NCI-H1105 (cell line): ENCODE results near the gene DNAJB14.

Experiments
- DNase-seq: peaks from one replicate; lab custom pipeline; 2025; lab: John Stamatoyannopoulos, UW

Gene DNAJB14

DNA sequence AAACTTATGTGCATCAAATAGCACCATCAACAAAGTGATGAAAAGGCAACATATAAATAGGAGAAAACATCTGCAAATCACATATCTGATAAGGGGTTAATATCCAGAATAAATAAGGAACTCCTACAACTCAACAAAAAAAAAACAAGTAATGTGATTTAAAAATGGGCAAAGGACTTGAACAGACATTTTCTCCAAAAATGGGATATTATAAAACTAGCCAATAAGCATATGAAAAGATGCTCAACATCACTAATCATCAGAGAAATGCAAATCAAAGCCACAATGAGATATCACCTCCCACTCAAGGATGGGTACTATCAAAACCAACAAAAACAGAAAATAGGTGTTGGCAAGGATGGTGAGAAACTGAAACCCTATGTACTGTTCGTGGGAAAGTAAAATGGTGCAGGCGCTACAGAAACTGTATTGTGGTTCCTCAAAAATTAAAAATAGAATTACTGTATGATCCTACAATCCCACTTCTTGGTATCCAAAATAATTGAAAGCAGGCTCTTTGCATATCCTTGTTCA is 2.4 kb downstream of the DNAJB14 start:
- no peak for DNase-seq

DNA sequence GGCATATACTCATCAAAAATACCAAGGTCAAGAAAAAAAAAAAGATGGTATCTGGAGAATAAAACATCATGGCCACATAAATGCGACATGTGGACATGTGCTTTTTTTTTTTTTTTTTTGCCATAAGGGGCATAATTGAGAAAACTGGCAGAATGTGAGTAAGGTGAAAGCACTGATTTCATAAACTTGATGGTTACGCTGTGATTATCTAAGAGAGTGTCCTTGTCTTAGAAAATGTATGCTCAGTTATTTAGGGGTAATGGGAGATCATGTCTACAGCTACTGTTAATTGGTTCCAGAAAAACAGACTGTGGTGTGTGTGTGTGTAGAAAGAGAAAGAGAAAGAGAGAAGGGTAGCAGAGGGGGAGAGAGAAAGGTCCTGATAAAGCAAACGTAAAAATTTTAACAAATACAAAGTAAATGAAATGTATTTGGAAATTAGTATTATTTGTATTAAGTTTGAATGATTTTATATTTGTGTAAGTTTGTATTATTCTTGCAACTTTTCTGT is 8.1 kb downstream of the DNAJB14 start:
- DNase-seq, result no peak

DNA sequence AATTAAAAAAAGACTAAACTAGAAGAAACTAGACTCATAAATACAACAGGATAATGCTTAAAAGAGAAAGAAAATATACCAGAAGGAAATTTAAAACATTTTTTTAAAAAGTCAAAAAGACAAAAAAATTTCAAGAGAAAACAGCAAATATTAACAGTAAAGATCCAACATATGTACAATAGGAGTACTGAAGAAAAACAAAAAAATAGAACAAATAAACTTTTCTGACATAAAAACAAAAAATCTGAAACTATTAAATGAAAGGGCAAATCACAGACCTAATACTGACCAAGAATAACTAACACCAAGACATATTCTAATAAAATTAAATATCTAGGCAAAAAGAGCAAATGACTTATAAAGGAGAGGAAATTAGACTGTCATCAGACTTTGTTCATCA is 11.5 kb downstream of the DNAJB14 start:
- DNase-seq, result no peak

DNA sequence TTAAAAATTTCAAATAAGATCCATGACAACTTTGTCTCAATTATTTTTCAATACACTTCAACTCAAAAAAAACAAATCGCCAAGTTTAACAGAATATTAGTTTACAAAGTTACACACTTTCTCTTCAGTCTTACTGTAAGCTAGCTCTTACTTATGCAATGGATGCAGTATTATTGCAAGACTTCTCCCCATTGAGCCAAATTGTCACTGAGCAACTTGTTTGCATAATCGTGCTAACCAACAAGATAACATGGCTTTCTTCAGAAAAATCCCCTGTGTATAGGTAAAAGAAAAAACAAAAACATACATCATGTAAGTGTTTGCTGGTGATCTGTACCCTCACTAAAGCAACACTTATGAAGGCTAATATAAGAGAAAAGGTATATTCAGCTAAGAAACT is 18.9 kb downstream of the DNAJB14 start:
- no peak for DNase-seq

- DNase-seq, result no peak
Observed at GRCh38 chr4:99921174-99921573, 25.2 kb downstream of the DNAJB14 start.

DNA sequence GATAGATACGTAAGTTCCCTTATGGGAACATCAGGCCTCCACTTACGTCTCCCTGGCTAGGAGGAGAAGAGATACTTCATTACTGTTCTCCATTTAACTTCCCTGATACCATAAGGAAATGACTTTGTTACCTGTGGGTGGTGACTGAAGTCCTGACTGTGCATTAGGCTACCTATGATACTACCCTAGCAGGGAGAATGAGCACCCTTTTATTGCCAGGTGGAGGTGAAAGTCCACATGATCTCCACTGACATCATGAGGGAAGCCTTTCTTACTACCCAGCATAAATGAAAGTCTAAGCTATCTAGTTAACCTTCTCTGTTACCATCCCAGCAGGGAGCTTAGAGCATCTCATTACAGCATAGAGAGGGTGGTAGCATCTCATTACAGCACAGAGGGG is 27.8 kb downstream of the DNAJB14 start:
- no peak for DNase-seq

GRCh38 chr4:99917575-99917974 is 28.8 kb downstream of the DNAJB14 start:
- no peak for DNase-seq

- no peak for DNase-seq
Observed at GRCh38 chr4:99915449-99915848, 31.0 kb downstream of the DNAJB14 start.

- no peak for DNase-seq
Observed at GRCh38 chr4:99894998-99895397, 51.4 kb downstream of the DNAJB14 start.

- peak; percentile 73 for DNase-seq
Observed at GRCh38 chr4:99894161-99894997, 52.0 kb downstream of the DNAJB14 start, which contains the start of gene LAMTOR3. Gene LAMTOR3, minus strand, starts transcription at chr4:99894427. Its CDS starts 464 bp downstream, at chr4:99893963.

- DNase-seq, result no peak
Observed at GRCh38 chr4:99893839-99894160, 52.6 kb downstream of the DNAJB14 start.

DNA sequence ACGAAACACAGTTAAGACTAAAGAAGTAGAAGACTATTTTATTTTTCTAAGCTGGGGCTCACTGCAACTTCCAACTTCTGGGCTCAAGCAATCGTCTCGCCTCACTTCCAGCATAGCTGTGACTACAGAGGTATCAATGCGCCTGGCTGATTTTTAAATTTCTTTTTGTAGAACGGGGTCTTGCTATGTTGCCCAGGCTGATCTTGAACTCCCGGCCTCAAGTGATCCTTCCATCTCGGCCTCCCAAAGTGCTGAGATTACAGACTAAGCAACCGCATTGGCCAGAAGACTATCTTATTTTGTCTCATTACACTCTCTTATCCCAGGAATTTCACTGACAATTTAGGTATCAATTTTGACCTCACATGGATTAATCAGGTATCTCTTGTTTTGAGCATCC is 53.4 kb downstream of the DNAJB14 start:
- no peak for DNase-seq

- DNase-seq, result no peak
Observed at GRCh38 chr4:99891351-99891750, 55.1 kb downstream of the DNAJB14 start.

- no peak for DNase-seq
Observed at GRCh38 chr4:99887837-99888236, 58.6 kb downstream of the DNAJB14 start.

DNA sequence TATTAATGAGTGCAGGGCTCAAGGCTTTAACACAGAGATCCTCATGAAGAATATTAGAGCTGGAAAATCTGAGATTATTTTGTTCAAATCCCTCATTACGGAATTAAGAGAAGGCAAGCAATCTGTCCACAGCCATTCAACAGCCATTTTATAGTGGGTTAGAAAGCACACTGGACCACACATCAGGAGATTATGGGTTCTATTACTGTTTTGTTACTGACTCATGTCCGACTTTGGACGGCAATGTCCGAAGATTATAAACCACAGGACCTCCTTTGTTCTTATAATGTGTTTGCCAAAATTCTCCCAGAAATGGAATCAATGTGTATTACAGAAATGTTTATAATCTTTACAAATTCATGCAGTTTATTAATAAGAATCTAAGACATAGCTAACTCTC is 60.3 kb downstream of the DNAJB14 start:
- DNase-seq, result no peak

DNA sequence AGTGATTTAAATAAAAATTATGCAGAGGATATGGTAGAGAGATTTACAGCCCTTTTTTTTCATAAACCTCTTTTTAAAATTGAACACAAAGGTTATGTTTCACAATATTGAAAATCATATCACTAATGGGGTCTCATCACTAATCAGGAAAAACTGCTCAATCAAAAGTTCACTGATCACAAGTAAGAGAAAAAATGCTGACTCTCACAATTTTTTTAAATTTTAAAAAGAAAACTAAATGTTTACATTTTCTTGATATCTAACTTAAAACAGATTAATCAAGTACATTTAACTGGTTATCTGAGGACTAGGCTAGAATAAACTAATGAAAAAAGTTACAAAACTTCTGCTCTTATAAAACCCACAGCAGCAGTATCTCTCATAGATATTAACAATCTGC is 60.7 kb downstream of the DNAJB14 start:
- no peak for DNase-seq

DNA sequence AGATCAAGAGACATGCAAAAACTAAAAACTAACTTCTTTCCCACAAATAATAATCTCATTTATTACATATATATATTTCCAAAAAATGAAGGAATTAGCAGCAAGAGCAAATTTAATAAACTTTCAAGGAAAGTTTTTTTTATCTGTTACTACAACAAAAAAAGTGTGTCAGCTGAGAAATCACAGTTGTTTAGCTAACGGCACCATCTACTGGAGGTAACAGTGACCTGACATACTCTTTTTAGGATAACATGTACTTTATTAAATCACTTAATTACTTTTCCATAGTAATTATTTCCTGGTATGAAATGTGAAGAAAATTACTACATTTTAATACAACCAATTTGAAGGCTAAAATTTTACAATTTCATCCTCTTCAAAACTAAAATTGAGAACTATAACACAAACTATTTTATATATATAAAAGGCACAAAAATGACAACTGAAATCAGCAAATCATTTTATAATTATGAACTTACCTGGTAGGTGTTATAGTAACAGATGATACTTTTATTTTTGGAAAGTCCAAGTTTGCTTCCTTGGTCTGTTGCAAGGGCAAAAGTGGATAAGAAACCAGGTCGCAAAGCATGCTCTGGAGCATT is 61.3 kb downstream of the DNAJB14 start:
- no peak for DNase-seq

GRCh38 chr4:99879458-99879857 is 67.0 kb downstream of the DNAJB14 start:
- DNase-seq, result no peak

DNA sequence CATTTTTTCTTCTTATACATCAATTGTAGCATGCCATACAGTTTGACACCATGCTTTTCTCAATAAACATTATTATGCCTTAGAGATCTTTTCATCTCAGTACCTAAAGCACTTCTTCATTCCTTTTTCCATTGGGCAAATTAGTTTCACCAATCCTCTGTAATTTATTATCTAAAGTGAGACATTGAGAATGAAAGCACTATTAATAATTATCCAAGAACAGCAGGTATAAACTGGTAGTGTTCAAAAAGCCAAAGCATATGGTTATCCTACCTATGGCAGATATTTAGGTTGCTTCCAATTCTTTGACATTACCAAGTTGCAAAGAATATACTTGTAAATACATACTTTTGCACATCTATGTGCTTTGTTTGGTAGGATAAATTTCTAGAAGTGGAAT is 67.8 kb downstream of the DNAJB14 start:
- DNase-seq, result no peak

DNA sequence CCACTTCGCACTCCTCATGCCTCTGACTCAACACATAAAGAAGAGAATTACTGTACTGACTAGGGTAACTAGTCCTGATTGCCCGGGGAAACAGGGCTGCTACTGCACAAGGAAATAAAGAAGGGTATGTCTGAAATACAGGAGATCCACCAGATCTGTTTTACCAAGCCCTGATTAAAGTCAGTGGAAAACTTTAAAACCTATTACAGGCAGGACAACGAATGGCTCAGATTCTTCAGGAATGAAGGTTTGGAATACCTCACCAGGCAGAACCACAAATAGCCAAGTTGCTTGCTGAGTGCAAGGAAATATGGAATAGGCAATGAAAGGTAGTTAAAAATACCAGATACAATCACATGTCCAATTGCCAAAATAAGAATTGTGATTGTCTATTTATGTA is 69.5 kb downstream of the DNAJB14 start:
- no peak for DNase-seq

- no peak for DNase-seq
Observed at GRCh38 chr4:99875071-99875470, 71.3 kb downstream of the DNAJB14 start.

DNA sequence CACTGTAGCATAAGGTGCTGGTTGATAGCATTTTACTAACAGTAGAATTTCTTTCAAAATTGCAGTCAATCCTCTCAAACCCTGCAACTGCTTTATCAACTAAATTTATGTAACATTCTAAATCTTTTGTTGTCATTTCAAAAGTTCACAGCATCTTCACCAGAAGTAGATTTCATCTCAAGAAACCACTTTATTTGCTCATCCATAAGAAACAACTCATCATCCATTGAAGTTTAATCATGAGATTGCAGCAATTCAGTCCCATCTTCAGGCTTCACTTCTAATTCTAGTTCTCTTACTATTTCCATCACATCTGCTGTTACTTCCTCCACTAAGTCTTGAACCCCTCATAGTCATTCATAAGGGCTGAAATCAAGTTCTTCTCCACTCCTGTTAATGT is 73.8 kb downstream of the DNAJB14 start:
- no peak for DNase-seq

- no peak for DNase-seq
Observed at GRCh38 chr4:99868126-99868596, 78.3 kb downstream of the DNAJB14 start.
